HCEC 1CT (cell line): ENCODE measurements around the gene CYP19A1.

ENCODE experiments used
- DNase-seq: peaks from one replicate; pipeline ENCODE4 v3.0.0-alpha.2; 2017

Gene CYP19A1

DNA sequence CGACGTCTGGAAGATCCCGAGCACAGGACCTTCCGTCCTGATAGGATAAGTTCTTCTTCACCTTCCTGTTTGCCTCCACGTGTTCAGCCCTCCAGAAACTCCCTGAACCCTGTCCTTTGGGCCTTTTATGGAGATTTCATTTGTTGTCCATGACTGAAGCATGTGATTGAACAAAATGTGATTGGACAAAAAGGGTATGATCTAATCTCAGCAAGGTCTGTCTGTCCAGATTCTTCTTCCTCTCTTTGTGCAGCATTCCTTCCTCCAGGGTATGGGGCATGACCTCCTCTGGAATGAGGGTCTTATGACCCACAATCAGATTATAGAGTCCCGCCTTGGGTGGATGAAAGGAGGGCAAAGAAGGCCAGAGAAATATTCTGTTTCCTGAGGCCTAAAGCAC is at the start of gene CYP19A1:
Gene CYP19A1 (minus strand): TSS at position 101 of the 400 bp plus-strand sequence. CDS start 95,684 bp downstream, outside the sequence.
- DNase-seq = no peak

DNA sequence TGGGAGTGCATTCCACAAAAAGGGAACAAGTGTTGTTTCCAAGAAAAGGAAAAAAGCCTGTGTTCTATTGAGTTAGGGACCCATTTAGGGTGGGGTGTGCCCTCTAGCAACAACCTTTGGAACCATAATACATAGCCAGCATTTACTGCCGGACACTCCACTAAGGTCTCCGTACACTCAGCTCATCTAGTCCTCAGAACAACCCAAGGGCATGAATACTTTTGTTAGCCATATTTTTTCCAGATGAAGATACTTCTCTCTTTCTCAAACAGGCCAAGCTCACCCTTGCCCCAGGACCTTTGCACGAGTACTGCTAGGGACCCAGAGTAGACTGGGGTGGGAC is 49.3 kb upstream of the CYP19A1 start:
- DNase-seq = no peak

DNA sequence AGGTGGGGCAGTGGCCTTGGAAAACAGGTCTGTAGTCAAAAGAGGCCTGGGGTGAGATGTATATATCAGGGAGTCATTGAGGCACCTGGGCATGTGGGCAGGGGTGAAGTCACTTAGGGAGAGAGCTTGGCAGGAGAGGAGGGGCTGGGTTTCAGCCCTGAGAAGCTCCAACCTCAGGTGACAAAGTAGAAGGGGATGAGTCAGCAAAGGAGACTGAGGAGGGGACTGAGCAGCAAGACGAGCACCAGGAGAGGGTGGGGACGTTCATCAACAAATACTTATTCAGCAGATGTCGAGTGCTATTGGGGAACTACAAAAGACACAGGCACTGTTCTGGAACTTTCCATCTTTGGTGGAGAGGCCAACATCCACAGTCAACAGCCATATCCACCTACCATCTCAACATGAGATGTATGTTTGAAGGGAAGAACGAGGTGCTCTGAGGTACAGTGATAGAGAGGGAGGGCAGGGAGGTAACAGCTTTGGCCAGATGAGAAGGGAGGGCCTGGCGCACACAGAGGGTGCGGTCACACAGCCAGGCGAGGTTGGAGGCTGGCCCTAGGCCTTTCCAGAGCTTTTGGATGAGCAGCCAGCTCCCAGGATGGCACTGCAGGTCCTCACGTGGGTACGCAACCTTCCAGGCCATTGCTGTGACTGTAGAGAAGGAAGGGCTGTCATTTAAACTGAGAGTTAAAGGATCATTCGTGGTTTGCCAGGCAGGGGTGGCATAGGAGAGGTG is 48.7 kb upstream of the CYP19A1 start:
- DNase-seq = no peak

DNA sequence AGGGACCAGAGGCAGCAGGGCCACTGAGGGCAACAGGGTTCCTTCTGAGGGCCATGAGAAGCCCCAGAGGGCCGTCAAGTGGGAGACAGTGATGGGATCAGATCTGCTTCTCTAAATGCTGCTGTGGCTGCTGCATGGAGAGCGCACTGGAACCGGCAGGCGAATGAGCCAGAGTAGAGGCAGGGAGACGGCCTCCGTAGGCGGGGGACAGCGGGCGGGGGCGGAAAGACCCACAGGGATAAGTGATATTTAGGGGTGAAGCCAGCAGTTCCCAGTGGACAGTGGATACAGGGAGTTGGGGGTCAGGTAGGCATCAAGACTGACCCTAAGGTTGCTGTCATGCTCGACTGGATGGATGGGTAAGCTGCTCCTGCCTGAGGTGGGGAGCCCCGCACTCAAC is 48.1 kb upstream of the CYP19A1 start:
- no peak for DNase-seq

DNA sequence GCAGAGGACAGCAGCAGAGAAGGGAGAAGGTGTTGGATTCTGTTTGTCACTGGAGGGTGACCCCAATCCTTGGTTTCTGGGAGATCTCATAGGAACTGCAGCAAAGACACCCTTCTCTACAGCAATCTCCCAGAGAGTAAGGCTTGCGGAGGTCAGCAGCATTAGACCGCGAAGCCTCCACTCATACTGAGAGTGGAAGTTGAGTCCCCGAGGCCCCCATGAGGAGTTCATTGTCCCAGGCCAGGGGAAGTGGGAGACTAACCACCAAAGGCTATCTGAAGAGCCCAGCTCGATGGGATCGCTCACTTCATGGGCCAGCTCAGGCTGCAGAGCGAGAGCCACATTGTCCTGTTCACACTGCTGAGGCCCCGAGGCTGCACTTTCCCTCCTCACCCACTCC is 47.6 kb upstream of the CYP19A1 start:
- DNase-seq = no peak

DNA sequence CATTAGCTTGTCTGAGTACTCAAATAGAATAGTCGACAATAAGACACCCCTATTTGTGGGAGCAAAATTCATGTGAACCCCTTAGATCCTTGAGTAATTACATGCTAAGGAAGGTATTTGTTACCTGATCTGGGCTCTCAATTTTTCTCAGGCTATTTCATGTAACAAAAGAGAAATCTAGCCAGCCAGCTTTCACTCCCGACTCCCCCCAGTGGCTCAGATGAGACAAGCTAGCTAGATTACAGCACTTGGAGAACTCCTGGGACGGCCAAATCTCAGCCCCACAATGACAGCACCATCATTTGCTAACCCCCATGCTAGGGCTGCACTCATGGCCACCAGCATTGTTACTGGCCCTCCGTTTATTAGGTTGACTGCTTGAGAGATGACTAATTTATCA is 44.4 kb upstream of the CYP19A1 start:
- DNase-seq = peak; percentile 46

DNA sequence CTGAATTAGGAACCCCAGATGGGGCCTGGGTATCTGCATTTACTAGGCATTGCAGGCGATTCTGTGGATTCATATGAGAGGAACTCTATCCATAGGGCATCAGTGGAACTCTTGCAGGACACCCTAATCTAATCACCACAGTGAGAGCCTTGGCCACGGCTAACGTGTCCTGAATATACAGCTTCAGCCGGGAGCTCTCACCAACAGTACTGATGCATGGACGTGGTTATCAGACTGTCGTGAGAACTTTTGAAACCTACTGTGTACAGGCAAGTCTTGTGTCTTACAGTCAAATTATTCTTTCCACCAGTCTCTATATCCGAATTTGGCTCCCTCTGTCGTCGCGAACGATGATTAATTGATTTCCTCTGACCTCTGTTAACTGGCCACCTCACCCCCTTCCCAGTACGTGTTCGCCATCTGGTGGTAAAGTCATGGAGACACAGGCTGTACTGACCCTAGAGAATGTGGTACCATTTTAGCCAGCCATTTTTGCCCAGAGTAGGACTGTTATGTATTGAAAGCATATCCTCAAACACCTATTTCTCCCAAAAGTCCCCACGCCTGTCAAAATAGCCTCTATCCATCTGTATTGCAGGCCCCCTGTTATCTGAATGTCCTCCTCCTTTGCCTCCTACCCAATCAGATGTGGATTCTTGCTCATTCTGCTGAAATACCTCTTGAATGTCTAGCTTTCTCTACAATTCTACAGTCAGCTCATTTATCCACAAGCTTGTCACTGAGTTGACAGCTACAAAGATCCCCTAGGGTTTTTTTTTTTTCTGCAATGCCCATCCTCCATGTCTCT is 42.8 kb upstream of the CYP19A1 start:
- peak; percentile 84 for DNase-seq

DNA sequence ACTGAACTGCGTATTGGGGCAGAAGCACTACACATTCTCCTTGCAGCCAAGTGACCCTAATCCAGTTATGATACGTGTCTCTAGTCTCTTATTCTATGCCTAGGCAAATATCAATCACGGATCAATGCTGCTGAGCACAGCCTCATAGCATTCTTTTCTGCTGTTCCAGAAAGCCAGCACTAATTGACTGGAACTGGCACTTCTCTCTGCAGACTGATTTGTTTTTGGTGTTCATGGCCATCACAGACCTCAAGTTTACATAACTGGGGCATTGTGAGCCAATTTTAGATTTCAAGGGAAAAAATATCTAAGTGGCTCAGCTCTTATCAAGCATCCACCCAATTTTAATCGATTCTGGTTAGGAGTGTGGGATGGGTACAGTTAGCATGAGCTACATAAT is 41.0 kb upstream of the CYP19A1 start:
- DNase-seq = no peak

DNA sequence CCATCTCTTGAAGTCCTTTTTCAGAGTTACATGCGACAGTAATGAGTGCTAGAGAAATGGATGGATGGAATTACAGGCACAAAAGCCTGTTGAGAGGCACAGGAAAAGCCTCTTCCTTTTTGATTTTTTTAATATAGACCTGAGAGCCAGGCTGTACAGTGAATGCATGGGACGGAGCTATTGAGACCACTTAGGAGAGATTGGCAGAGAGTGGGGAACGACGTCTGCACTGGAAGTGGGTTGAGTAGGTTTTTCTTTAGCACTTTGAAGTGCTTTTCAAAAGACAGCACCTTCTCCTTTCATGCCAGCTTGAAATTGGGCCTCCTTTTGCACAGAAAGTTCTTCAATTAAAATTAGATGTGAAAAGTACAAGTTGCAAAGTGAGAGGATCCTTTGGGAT is 40.0 kb upstream of the CYP19A1 start:
- no peak for DNase-seq

DNA sequence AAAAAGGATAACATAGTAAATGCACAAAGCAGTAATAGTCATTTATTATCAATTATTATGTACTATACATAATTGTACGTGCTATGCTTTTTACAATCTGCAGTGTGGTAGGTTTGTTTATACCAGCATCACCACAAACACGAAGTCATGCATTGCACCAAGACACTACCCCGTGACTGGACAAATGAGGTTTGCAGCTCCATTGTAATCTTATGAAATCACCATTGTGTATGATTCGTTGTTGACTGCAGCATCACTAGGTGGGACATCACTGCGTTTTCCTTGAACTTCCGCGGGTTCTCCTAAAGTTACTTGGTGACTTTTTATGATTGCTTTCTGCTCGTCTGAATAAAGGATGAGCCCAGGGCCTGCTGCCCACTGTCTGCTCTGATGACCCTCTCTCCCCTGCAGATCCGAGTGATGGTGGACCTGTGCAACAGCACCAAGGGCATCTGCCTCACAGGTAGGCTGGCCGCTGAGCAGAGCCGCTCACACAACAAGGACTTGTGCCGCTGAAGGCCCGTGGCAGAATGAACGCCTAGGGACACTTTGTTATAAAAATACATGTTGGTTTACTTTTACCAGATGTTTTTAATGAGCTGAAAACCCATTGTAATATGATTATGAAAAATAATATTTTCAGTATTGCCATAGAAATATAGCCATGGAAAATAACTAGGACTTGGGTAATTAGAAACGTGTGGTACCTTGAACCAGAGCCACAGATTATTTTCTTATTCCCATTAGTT is 38.8 kb upstream of the CYP19A1 start:
- peak; percentile 92 for DNase-seq

DNA sequence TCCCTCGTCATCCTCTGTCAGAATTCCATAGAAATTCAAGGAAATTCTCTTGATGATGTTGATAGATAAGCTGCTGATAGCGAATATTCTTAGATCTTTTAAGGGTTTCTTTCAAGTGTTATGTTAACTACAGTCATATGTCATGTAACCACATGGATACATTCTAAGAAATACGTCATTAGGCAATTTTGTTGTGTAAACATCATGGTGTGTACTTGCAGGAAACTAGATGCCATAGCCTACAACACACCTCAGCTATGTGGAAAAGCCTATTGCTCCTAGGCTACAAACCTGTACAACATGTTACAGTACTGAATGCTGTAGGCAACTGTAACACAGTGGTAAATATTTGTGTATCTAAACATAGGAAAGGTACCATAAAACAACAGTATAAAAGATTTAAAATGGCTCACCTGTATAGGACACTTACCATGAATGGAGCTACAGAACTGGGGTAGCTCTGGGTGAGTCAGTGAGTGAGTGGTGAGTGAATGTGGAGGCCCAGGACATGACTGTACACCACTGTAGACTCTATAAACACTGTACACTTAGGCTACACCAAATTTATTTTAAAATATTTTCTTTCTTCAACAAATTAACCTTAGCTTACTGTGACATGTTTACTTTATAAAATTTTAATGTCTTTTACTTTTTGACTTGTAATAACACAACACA is 37.7 kb upstream of the CYP19A1 start:
- DNase-seq = peak; percentile 78

DNA sequence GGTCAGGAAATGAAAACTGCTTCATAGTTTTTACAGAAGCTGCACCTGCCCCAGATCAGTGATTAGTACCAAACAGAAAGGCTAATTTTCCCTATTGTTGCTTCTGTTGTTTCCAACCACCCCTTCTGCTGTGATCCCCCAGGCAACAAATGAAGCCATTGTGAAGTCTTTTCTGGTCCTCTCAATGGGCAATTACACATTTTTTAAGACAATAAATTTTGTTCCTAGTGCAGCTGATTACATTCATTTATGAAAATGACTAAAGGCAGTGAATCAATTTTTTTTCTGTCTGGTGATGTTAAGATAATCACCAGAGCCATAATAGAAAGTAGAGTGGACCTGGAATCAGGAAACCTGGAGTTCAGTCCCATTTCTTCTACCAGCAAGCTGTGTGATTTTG is 35.7 kb upstream of the CYP19A1 start:
- DNase-seq = no peak

DNA sequence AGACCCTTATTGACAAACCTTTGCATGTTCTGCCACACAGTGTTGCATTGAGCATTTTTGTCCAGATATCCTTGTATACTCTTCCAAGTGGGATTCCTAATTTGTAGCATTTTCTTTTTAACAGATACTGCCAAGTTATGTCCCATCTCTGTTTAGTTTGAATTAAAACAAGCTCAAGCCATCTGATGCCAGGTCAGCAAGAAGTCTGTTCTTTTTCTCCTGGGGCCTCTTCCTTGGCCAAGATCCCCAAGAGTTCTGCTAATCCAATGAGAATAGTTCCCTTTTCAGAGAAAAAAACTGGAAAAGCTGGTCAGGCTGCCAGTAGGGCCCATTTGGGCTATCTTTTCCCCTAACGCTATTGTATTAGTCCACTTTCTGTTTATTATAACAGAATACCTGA is 32.9 kb upstream of the CYP19A1 start:
- DNase-seq = no peak

DNA sequence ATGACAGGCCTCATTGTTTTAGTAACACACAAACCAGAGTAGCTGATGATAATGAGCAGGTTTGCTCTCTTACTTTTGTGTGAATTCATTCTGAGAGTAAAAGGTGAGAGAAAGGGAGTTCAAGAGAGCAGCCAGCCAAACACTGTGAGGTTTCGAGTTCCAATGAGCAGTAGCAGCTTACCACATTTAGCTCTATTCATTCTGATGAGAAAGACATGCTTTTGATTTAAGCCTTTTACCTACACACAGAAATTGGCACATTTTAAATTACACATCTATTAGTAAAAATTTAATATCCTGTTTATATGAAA is 31.0 kb upstream of the CYP19A1 start:
- DNase-seq = no peak

DNA sequence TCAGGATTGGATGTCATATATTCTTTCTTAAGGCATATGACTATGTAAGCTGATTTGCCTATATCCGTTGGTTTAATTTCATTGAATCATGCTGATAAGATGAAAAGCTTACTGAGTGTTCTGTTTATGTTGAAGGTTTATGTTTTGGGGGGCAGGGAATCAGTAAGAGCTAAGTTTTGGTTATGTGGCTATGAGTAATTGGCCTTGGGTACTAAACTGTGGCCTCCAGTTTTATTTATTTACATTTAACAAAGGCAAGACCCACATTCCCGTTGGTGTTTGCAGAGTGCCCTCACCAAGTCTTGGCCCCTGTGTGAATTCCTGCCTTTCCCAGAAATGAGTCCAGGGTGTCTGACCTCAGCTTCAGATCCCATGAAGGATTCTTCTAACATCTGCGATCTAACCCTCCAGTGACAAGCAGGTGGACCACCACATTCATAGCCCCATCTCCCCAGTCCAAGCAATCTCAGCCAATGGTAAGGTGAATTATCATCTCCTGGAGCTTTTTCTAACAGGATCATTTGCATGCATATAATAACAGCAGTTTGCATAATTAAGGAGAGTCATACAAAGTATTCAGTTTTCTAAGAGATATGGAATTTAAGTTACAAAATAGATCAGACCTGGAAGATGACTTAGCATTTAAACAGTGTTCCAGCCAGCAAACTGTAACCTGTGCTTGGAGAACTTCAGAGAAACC is 30.5 kb upstream of the CYP19A1 start:
- peak; percentile 93 for DNase-seq

DNA sequence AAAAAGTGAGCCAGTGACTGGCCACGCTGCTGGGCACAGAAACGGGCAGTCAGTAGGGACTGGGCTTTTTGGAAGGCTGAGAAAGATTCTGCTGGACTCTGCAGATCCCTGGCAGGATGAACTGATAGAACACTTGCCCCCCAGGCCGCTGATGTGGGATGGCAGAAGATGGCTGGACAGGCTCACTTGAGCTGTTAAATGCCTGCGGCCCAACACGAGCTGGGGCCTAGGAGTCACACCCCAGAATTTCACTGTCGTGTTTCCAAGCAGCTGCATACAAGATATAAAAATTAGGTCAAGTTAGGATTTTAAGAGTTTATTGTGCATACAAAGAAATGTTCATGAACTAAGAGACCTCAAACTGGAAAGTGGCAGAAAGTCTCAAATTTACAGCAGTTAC is 29.9 kb upstream of the CYP19A1 start:
- no peak for DNase-seq

DNA sequence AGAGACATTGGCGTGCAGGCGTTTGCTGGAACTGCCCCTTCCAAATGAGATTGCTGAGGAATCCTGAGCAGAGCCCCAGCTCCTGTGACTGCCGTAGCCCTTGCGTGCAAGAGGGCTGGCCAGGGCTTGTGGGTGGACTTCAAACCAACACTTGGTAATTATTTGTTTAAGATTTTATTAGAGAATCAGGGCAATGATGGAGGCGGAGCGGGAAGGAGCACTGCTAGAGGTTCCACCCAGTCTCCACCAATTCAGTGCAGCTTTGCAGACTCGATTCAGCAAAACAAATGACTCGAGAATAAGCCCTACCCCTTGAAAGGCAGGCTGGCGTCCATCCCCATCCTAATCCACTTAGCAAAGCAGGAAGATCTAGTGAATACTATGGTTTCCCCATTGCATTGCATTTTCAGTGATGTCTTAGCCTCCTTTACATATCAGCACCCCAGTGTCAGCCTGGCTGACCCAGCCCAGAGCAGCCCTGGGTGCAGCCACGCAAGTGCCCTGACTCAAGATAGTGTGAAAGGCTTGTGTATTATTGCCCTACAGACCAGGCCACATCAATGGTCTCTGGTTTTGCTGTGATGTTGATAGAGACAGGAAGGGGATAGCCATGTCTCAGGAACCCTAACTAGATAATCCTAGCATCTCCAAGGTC is 29.1 kb upstream of the CYP19A1 start:
- DNase-seq = no peak

DNA sequence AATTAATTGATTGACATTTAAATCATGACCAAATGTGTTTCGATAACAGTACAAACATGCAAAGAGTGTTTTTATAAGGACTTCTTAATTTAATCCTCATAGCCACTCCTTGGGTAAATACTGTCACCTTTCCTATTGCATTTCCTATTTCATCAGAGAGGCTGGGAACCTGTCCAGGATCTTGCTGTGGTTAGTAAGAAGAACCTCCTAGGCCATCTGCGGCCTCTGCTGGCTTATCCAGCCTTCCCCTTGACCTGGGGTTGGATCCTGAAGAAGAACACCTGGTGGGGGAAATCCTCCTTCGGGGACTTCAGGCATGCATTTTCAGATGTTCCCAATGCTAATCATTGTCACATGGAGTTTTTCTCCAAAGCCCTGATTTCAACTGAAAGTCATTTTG is 28.5 kb upstream of the CYP19A1 start:
- peak; percentile 75 for DNase-seq

DNA sequence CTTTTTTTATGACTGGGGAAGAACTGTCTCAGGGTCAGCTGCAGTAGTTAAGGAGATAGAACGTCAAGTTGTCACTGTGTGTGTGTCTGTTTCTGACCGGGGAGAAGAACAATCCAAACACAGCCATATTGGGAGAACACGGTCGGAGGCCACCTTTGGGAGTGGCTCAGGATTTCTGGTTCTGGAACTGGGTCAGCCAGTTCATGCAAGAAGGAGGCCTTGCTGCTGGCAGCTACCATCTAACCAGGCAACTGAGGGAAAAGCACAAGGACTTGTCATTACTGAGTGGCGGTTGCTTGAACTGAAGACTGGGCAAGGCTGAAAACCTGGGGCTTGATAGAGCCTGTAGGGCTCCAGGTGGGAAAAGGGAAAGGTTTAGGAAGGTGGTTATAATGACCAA is 27.7 kb upstream of the CYP19A1 start:
- DNase-seq = no peak

DNA sequence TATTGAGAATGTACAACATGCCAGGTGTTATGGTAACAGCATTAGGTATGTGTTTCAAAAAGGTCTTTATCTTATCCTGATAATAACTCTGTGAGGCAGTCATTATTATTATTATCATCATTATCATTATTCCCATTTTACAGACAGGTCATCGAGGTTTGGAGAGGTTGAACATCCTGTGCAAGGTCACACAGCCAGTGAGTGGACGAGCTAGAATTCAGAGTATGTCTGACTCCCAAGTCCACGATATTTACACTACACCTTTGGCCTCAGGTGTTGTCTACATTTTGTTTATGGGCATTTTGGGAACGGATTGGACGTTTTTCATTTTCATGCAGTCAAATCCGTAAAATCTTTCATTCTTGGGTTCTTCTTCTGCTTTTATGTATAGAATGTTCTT is 27.0 kb upstream of the CYP19A1 start:
- DNase-seq = no peak

DNA sequence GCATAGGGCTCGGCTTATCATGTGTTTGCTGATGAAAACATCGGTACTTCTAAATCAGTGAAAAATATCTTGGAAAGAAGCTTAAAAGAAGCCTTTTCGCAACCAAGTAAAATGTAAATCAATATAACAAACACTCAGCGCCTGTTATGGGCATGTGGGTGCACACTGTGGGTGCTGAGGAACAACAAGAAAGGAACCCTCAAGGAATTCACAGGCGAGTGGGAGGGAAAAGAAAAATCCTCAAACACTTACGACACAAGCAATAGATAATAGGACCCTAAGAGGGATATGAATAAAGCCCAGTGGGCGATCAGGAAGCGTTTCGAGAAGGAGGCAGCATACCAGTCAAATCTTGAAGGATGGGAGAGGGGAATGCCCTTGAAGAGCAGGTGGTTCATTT is 25.0 kb upstream of the CYP19A1 start:
- DNase-seq = no peak

DNA sequence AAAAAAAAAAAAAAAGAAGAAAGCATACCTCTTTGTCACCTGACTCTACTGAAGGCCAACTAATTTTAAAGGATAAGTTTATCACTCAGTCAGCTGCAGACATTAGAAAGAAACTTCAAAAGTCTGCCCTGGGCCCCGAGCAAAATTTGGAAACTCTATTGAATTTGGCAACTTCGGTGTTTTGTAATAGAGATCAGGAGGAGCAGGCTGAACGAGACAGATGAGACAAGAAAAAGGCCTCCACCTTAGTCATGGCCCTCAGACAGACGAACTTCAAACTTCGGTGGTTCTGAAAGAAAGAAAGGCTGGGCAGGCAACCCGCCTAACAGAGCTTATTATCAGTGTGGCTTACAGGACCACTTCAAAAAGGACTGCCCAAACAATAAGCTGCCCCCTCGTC is 21.6 kb upstream of the CYP19A1 start:
- no peak for DNase-seq
